ENCODE data around the gene MAN2A1.

MAN2A1 gene

GRCh38 chr5:109826426-109826825 is 136.7 kb downstream of the MAN2A1 start:
- DNase-seq (ENCODE audit: low read depth): peak; percentile 95

GRCh38 chr5:109829331-109829730 is 139.6 kb downstream of the MAN2A1 start:
- DNase-seq (ENCODE audit: low read depth): no peak

- DNase-seq (ENCODE audit: low read depth): peak; percentile 39
These were observed 141.3 kb downstream of the MAN2A1 start for GRCh38 chr5:109830955-109831502.

- peak; percentile 25 for DNase-seq (ENCODE audit: low read depth)
These were observed 142.8 kb downstream of the MAN2A1 start for GRCh38 chr5:109832207-109833188.

- no peak for DNase-seq (ENCODE audit: low read depth)
These were observed 144.2 kb downstream of the MAN2A1 start for GRCh38 chr5:109833946-109834345.

GRCh38 chr5:109836280-109836679 is 146.6 kb downstream of the MAN2A1 start:
- no peak for DNase-seq (ENCODE audit: low read depth)

- DNase-seq (ENCODE audit: low read depth): no peak
These were observed 147.6 kb downstream of the MAN2A1 start for GRCh38 chr5:109837231-109837861.

- DNase-seq (ENCODE audit: low read depth): no peak
These were observed 148.4 kb downstream of the MAN2A1 start for GRCh38 chr5:109838157-109838556.

GRCh38 chr5:109844148-109844547 is 154.4 kb downstream of the MAN2A1 start:
- DNase-seq (ENCODE audit: low read depth): no peak

- DNase-seq (ENCODE audit: low read depth): peak; percentile 98
These were observed 155.0 kb downstream of the MAN2A1 start for GRCh38 chr5:109844695-109845094.

GRCh38 chr5:109848130-109848529 is 158.4 kb downstream of the MAN2A1 start:
- no peak for DNase-seq (ENCODE audit: low read depth)

GRCh38 chr5:109849478-109850088 is 159.9 kb downstream of the MAN2A1 start:
- DNase-seq (ENCODE audit: low read depth): no peak

- DNase-seq (ENCODE audit: low read depth): peak; percentile 81
These were observed 162.8 kb downstream of the MAN2A1 start for GRCh38 chr5:109852371-109853155.

- DNase-seq (ENCODE audit: low read depth): peak; percentile 62
These were observed 163.7 kb downstream of the MAN2A1 start for GRCh38 chr5:109853377-109853776.

GRCh38 chr5:109855056-109855455 is 165.3 kb downstream of the MAN2A1 start:
- peak; percentile 40 for DNase-seq (ENCODE audit: low read depth)

GRCh38 chr5:109857405-109858031 is 167.8 kb downstream of the MAN2A1 start:
- no peak for DNase-seq (ENCODE audit: low read depth)

GRCh38 chr5:109859537-109859936 is 169.8 kb downstream of the MAN2A1 start:
- DNase-seq (ENCODE audit: low read depth): peak; percentile 40

GRCh38 chr5:109862301-109862700 is 172.6 kb downstream of the MAN2A1 start:
- no peak for DNase-seq (ENCODE audit: low read depth)

GRCh38 chr5:109863752-109864151 is 174.0 kb downstream of the MAN2A1 start:
- peak; percentile 22 for DNase-seq (ENCODE audit: low read depth)

- peak; percentile 100 for DNase-seq (ENCODE audit: low read depth)
These were observed 175.9 kb downstream of the MAN2A1 start for GRCh38 chr5:109865637-109866036.

GRCh38 chr5:109866051-109866450 is 176.3 kb downstream of the MAN2A1 start:
- peak; percentile 88 for DNase-seq (ENCODE audit: low read depth)
